IMR-90 (cell line): ENCODE measurements around the gene DUSP11. TPM values are rescaled to one million over a fixed set of nuclear protein-coding genes. Genes with fewer than 3 reads are reported as not detected.
"Not testable (repeated sequence)": the region's sequence is repeated elsewhere in the genome, so short reads cannot be mapped to it uniquely, and the experiment has no call there.

Experiments used
- ATAC-seq: fragments of 200-7000 bp; cut with Tn5 transposase; 2 replicates; pipeline ENCODE4 v1.9.1; 2020; ENCODE audit warnings: low read depth, mild to moderate bottlenecking, moderate library complexity
- BruUV-seq: library from RNA; stranded (reverse); fragments of 400-500 nt; replicated peaks from 2 replicates; lab custom pipeline; 2021; lab: Mats Ljungman, UMichigan
- CTCF ChIA-PET: fragments of 300-600 bp; formaldehyde crosslinking; extraction: SDS; loops from one replicate; lab custom pipeline; 2021; ENCODE audit warnings: antibody characterized with exemption; lab: Yijun Ruan, JAX
- POLR2A ChIA-PET: fragments of 300-600 bp; sonication (Branson Sonifier 250); formaldehyde crosslinking; loops from one replicate; lab custom pipeline; 2022; ENCODE audit warnings: antibody characterized with exemption; ENCODE audit not compliant: unreplicated experiment; lab: Charles Lee
- DNase-seq: peaks from one replicate; pipeline ENCODE4 v3.0.0; 2013
- H2AFZ ChIP-seq: replicated peaks from 2 replicates; pipeline ENCODE3; 2013; ENCODE audit warnings: low read length, mild to moderate bottlenecking; ENCODE audit not compliant: poor library complexity
- H2AK5ac ChIP-seq: 2 replicates; pipeline ENCODE4 v1.6.1; 2013; ENCODE audit warnings: low read depth, low read length, inconsistent platforms
- H2AK9ac ChIP-seq: replicated peaks from 2 replicates; pipeline ENCODE3; 2013; ENCODE audit warnings: mild to moderate bottlenecking, low read depth, low read length, moderate library complexity; ENCODE audit not compliant: poor library complexity
- H2BK120ac ChIP-seq: 2 replicates; pipeline ENCODE4 v1.6.1; 2013; ENCODE audit warnings: low read depth, low read length, inconsistent platforms
- H2BK15ac ChIP-seq: 3 replicates; pipeline ENCODE4 v1.6.1; 2013; ENCODE audit warnings: low read depth, low read length, inconsistent platforms
- H2BK20ac ChIP-seq: 2 replicates; pipeline ENCODE4 v1.6.1; 2013; ENCODE audit warnings: low read depth, mild to moderate bottlenecking, inconsistent platforms, low read length, moderate library complexity
- H2BK5ac ChIP-seq: 2 replicates; pipeline ENCODE4 v1.6.1; 2013; ENCODE audit warnings: mild to moderate bottlenecking, low read depth, low read length, inconsistent platforms; ENCODE audit not compliant: poor library complexity, severe bottlenecking
- H3K14ac ChIP-seq: replicated peaks from 2 replicates; pipeline ENCODE4 v1.6.1; 2013; ENCODE audit warnings: low read depth, low read length, inconsistent platforms
- H3K18ac ChIP-seq: 2 replicates; pipeline ENCODE4 v1.6.1; 2013; ENCODE audit warnings: low read depth, low read length, control low read depth
- H3K23ac ChIP-seq: 2 replicates; pipeline ENCODE4 v1.6.1; 2013; ENCODE audit warnings: low read depth, low read length, inconsistent platforms
- H3K27ac ChIP-seq: 2 replicates; pipeline ENCODE4 v1.5.1; 2013; ENCODE audit warnings: mild to moderate bottlenecking, control low read depth, low read length; ENCODE audit not compliant: insufficient read depth
- H3K27me3 ChIP-seq: 2 replicates; pipeline ENCODE4 v1.6.1; 2013; ENCODE audit warnings: low read length; ENCODE audit not compliant: control insufficient read depth, insufficient read depth
- H3K36me3 ChIP-seq: 2 replicates; pipeline ENCODE4 v1.6.1; 2013; ENCODE audit warnings: low read length, mixed read lengths; ENCODE audit not compliant: control insufficient read depth, insufficient read depth
- H3K4ac ChIP-seq: 2 replicates; pipeline ENCODE4 v1.6.1; 2013; ENCODE audit warnings: low read depth, low read length, inconsistent platforms
- H3K4me1 ChIP-seq: 2 replicates; pipeline ENCODE4 v1.6.1; 2013; ENCODE audit warnings: low read length, mixed read lengths; ENCODE audit not compliant: control insufficient read depth, insufficient read depth
- H3K4me2 ChIP-seq: 2 replicates; pipeline ENCODE4 v1.6.1; 2013; ENCODE audit warnings: low read depth, mild to moderate bottlenecking, control low read depth, low read length, moderate library complexity
- H3K4me3 ChIP-seq: 2 replicates; pipeline ENCODE4 v1.5.1; 2013; ENCODE audit warnings: low read depth, mild to moderate bottlenecking, control low read depth, low read length, moderate library complexity; ENCODE audit not compliant: insufficient read depth
- H3K56ac ChIP-seq: 2 replicates; pipeline ENCODE4 v1.6.1; 2013; ENCODE audit warnings: low read length, inconsistent platforms; ENCODE audit not compliant: insufficient read depth; ENCODE audit errors: extremely low read depth
- H3K79me1 ChIP-seq, 2 experiments: 2 replicates each; pipeline ENCODE4 v1.6.1; 2013; ENCODE audit warnings: low read length in 2 of 2, inconsistent platforms in 1 of 2, low read depth in 1 of 2
- H3K9ac ChIP-seq: 2 replicates; pipeline ENCODE4 v1.6.1; 2013; ENCODE audit warnings: low read depth, low read length, control low read depth
- H3K9me1 ChIP-seq: 2 replicates; pipeline ENCODE4 v1.6.1; 2013; ENCODE audit warnings: low read length, inconsistent platforms; ENCODE audit not compliant: insufficient read depth
- H3K9me3 ChIP-seq: 2 replicates; pipeline ENCODE4 v1.6.1; 2013; ENCODE audit warnings: low read length; ENCODE audit not compliant: control insufficient read depth, insufficient read depth
- H4K20me1 ChIP-seq: 2 replicates; pipeline ENCODE4 v1.6.1; 2013; ENCODE audit warnings: low read length, inconsistent platforms; ENCODE audit not compliant: insufficient read depth
- H4K5ac ChIP-seq: 2 replicates; pipeline ENCODE4 v1.6.1; 2013; ENCODE audit warnings: mild to moderate bottlenecking, low read depth, low read length, control low read depth
- H4K8ac ChIP-seq, 2 experiments: 2 replicates each; pipeline ENCODE4 v1.6.1; 2013; ENCODE audit warnings: low read depth in 2 of 2, low read length in 2 of 2, control low read depth in 1 of 2, inconsistent platforms in 1 of 2
- H4K91ac ChIP-seq: 2 replicates; pipeline ENCODE4 v1.6.1; 2013; ENCODE audit warnings: low read depth, low read length, inconsistent platforms; ENCODE audit not compliant: insufficient read depth
- MXI1 ChIP-seq: IDR thresholded peaks from 2 replicates; pipeline ENCODE4 v1.6.1; 2012; ENCODE audit warnings: low read depth, mild to moderate bottlenecking, low read length, moderate library complexity, borderline replicate concordance
- RAD21 ChIP-seq: IDR thresholded peaks from 2 replicates; pipeline ENCODE4 v1.6.1; 2012; ENCODE audit warnings: low read length, improper control_type of control experiment
- RFX5 ChIP-seq: IDR thresholded peaks from 2 replicates; pipeline ENCODE4 v1.8.0; 2012; ENCODE audit warnings: low read depth, mild to moderate bottlenecking, low read length, moderate library complexity
- USF2 ChIP-seq: fragments of 150-350 bp; IDR thresholded peaks from 2 replicates; pipeline ENCODE4 v1.6.1; 2017; ENCODE audit warnings: mild to moderate bottlenecking, antibody characterized with exemption, low read length, low read depth
- WGBS, 2 experiments: methylation state at CpG; one replicate each; pipeline versions ENCODE4 v1.1.5 to v1.1.7; 2013; ENCODE audit warnings: missing lambda C conversion rate in 2 of 2; ENCODE audit not compliant: insufficient read length in 1 of 2; ENCODE audit errors: extremely low coverage in 2 of 2; 5-methylcytosine and 5-hydroxymethylcytosine counted together
- dilution Hi-C: fragments of 300-500 bp; cut with HindIII; formaldehyde crosslinking; loops from one replicate; pipeline ENCODE4 v1.14.3; 2018; ENCODE audit warnings: low sequenced_read_pairs; ENCODE audit not compliant: unreplicated experiment
- in situ Hi-C: fragments of 300-500 bp; cut with MboI; formaldehyde crosslinking; loops from 3 replicates; pipeline ENCODE4 v1.14.3; 2019; ENCODE audit warnings: low sequenced_read_pairs, inconsistent platforms, mixed read lengths
- intact Hi-C: fragments of 100-400 bp; cut with micrococcal nuclease; formaldehyde crosslinking; loops from 2 replicates; pipeline ENCODE4 v1.10.0; 2022
- polyA plus RNA-seq, 3 experiments: library from polyadenylated mRNA; depleted of rRNA; stranded (reverse); fragments of >200 nt; gene quantifications; 2 replicates each; pipeline ENCODE4 v1.2.3, GENCODE V29; 2012; ENCODE audit warnings: low replicate concordance in 1 of 3
- total RNA-seq: library from RNA; depleted of rRNA; stranded (reverse); fragments of >200 nt; gene quantifications from 2 replicates; pipeline ENCODE4 v1.2.3, GENCODE V29; 2012

DUSP11 gene
- total and polyA plus RNA-seq, 2 of the 4 experiments (the other 2 are of a cell fraction): 22.4 to 25.6 TPM

- no peak overlapping the region for H3K23ac ChIP-seq
- H3K14ac ChIP-seq: no peak overlapping the region
- no peak overlapping the region for H3K4ac ChIP-seq
- no peak overlapping the region for H4K91ac ChIP-seq
- H3K56ac ChIP-seq: no peak overlapping the region
- H3K18ac ChIP-seq: no peak overlapping the region
- ChIA-PET POLR2A (no interaction called here), CTCF (no interaction called here)
- DNase-seq (no peak), ATAC-seq (no peak)
- H2AK5ac ChIP-seq: no peak overlapping the region
- no peak overlapping the region for H4K8ac ChIP-seq
- H3K9ac ChIP-seq: no peak overlapping the region
- H3K36me3 ChIP-seq: no peaks in the 10 kb centered on the region
- no peak overlapping the region for H4K5ac ChIP-seq
- no peaks in the 10 kb centered on the region for H4K20me1 ChIP-seq
- no peaks in the 10 kb centered on the region for H3K9me1 ChIP-seq
- H3K79me1 ChIP-seq: no peaks in the 10 kb centered on the region
- H3K9me3 ChIP-seq: no peaks in the 10 kb centered on the region
- TF ChIP-seq MXI1 (no peak), RFX5 (no peak), USF2 (no peak), RAD21 (no peak)
- H2BK5ac ChIP-seq: no peak overlapping the region
- no peaks in the 10 kb centered on the region for H3K4me1 ChIP-seq
- no peak overlapping the region for H2AK9ac ChIP-seq
- no peak overlapping the region for H2BK15ac ChIP-seq
- H3K27ac ChIP-seq: no peak overlapping the region
- BruUV-seq: no TSS peak
- 0% methylated on average over 1 of the region's 6 CpGs; no CpG with 5 or more reads in 1 of the 2 experiments for WGBS, 2 experiments
- H2BK120ac ChIP-seq: no peak overlapping the region
- in situ Hi-C loops (no loop called here), dilution Hi-C loops (no loop called here), intact Hi-C loops (no loop called here)
- no peaks in the 10 kb centered on the region for H3K27me3 ChIP-seq
- no peak overlapping the region for H3K4me2 ChIP-seq
- H2AFZ ChIP-seq: no peak overlapping the region
- H3K4me3 ChIP-seq: no peak overlapping the region
- no peak overlapping the region for H2BK20ac ChIP-seq
These were observed 61.5 kb downstream of the DUSP11 start for GRCh38 chr2:73718421-73718820.

GRCh38 chr2:73717695-73718094, 62.2 kb downstream of the DUSP11 start:
- intact Hi-C loops, H2BK20ac ChIP-seq, H3K79me1 ChIP-seq, CTCF ChIA-PET, in situ Hi-C loops, dilution Hi-C loops, H2BK120ac ChIP-seq, H3K27ac ChIP-seq, H2AK5ac ChIP-seq, H3K4me1 ChIP-seq, H3K18ac ChIP-seq, H2BK15ac ChIP-seq, H3K4me2 ChIP-seq, H3K56ac ChIP-seq, H3K9ac ChIP-seq, H3K4ac ChIP-seq, H2BK5ac ChIP-seq, H3K9me1 ChIP-seq, H3K14ac ChIP-seq, H4K91ac ChIP-seq, DNase-seq, ATAC-seq, H2AK9ac ChIP-seq, H3K27me3 ChIP-seq, BruUV-seq, H4K5ac ChIP-seq, H3K4me3 ChIP-seq, H3K9me3 ChIP-seq, H3K23ac ChIP-seq, H3K36me3 ChIP-seq, H2AFZ ChIP-seq, H4K8ac ChIP-seq, H4K20me1 ChIP-seq, POLR2A ChIA-PET: not testable (repeated sequence)
- WGBS, 2 experiments: no CpG with 5 or more reads among the region's 4 CpGs
